Thyroid gland (tissue), 4 donors: ENCODE measurements around the gene GRID2IP.
"Not testable (repeated sequence)": the region's sequence is repeated elsewhere in the genome, so short reads cannot be mapped to it uniquely, and the experiment has no call there.

ENCODE experiments used
- POLR2A ChIP-seq, 2 donors: fragments of 450-650 bp; IDR thresholded peaks; one replicate each; pipeline ENCODE4 v1.6.1; 2017; ENCODE audit warnings: antibody characterized with exemption in 2 of 2, mild to moderate bottlenecking in 2 of 2, moderate library complexity in 1 of 2
- TF ChIP-seq, protein P1 (sequence below), 6 experiments: fragments of 200-600 bp in 3 of 6; fragments of 450-650 bp in 3 of 6; sonication (generic) in 3 of 6; IDR thresholded peaks; one replicate each; pipeline ENCODE4 v1.5.1; 2016 to 2019; ENCODE audit warnings: antibody characterized with exemption in 6 of 6, mild to moderate bottlenecking in 2 of 6, inconsistent platforms in 1 of 6, moderate library complexity in 1 of 6

- TF ChIP-seq, protein P1, sequence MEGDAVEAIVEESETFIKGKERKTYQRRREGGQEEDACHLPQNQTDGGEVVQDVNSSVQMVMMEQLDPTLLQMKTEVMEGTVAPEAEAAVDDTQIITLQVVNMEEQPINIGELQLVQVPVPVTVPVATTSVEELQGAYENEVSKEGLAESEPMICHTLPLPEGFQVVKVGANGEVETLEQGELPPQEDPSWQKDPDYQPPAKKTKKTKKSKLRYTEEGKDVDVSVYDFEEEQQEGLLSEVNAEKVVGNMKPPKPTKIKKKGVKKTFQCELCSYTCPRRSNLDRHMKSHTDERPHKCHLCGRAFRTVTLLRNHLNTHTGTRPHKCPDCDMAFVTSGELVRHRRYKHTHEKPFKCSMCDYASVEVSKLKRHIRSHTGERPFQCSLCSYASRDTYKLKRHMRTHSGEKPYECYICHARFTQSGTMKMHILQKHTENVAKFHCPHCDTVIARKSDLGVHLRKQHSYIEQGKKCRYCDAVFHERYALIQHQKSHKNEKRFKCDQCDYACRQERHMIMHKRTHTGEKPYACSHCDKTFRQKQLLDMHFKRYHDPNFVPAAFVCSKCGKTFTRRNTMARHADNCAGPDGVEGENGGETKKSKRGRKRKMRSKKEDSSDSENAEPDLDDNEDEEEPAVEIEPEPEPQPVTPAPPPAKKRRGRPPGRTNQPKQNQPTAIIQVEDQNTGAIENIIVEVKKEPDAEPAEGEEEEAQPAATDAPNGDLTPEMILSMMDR (IDR thresholded peaks at IDR 0.05), result not testable (repeated sequence)
- not testable (repeated sequence) for TF ChIP-seq POLR2A (IDR thresholded peaks at IDR 0.05)
These were observed 87.7 kb downstream of the GRID2IP start for GRCh38 chr7:6463609-6464008.
